ENCODE results near the gene CRACR2B.

Gene CRACR2B

DNA sequence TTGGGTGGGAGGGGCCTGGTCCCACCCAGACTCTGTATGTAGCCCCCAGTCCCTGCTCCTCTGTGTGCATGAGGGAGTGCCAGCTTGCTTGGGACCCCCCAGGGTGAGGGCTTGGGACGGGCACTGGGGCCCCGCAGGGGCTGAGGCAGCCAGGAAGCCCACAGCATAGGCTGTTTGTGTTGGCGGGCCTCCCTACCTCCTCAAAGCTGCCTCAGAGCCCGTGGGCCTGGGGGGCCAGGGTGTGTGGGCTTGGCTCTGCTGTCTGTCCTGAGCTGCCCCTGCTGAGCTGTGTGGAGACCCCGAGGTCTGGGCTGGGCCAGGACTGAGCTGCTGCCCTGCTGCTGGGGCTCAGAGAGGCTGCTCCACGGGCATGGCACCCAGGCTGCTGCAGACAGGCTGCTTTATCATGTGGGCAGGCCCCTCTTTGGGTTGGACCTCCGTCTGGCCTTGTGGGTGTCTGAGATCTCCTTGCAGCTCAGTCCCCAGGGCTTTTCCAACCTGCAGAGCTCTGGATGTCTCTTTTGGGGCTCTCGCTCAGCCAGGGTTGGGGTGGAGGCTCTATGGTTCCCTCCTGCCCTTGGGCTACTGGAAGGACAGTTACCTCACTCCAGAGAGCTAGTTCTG, 18.3 kb downstream of the CRACR2B start:
- H3K4me3 ChIP-seq (ENCODE audit: low read depth, low read length) = peak overlapping the region; percentile 31
- no peak for TF ChIP-seq CTCF (IDR thresholded peaks at IDR 0.05; ENCODE audit: low read depth, low read length)

- no peak overlapping the region; the same call in 1 of the 2 replicates for H3K4me3 ChIP-seq (ENCODE audit: low read depth, low read length)
These were observed 18.9 kb downstream of the CRACR2B start for GRCh38 chr11:846496-847098.

DNA sequence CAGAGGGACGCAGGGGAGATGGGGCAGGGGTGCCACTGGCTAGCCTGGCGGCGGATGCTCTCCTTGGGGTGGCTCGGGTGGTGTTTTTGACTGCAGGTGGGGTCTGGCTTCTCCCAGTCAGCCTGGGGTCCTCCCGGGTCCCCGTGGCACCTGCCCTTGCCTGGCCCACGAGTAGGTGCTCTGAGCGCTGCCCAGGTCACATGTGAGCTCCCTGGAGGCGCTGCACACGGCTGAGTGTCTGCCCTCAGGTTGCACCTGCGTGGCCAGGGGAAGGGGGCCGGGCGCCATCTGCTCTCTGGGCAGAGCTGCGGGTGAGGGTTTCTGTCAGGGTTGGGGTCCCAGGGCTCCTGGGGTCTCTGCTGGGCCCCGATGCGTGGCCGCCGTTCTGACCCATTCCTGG, 20.2 kb downstream of the CRACR2B start:
- H3K4me3 ChIP-seq (ENCODE audit: low read depth, low read length) = no peak overlapping the region
- TF ChIP-seq CTCF (IDR thresholded peaks at IDR 0.05; ENCODE audit: low read depth, low read length) = no peak

More at GRCh38 chr11:846496-847098, 18.9 kb downstream of the CRACR2B start:
- no peak for TF ChIP-seq CTCF (IDR thresholded peaks at IDR 0.05; ENCODE audit: low read depth, low read length)

- peak; percentile 92 for TF ChIP-seq CTCF (IDR thresholded peaks at IDR 0.05; ENCODE audit: low read depth, low read length)
- H3K4me3 ChIP-seq (ENCODE audit: low read depth, low read length) = no peak overlapping the region
These were observed 20.7 kb downstream of the CRACR2B start for GRCh38 chr11:848380-848931.

- no peak for TF ChIP-seq CTCF (IDR thresholded peaks at IDR 0.05; ENCODE audit: low read depth, low read length)
- H3K4me3 ChIP-seq (ENCODE audit: low read depth, low read length) = peak overlapping the region; percentile 40
These were observed 21.5 kb downstream of the CRACR2B start for GRCh38 chr11:849104-849824.

- TF ChIP-seq CTCF (IDR thresholded peaks at IDR 0.05; ENCODE audit: low read depth, low read length) = no peak
- peak overlapping the region; percentile 9; the same call in 1 of the 2 replicates for H3K4me3 ChIP-seq (ENCODE audit: low read depth, low read length)
These were observed 22.4 kb downstream of the CRACR2B start for GRCh38 chr11:849951-850774.
